DMS79 treated with DMSO at 0.1 percent for 48 hours (cell line): Measurements from ENCODE around the gene ZNF619.
"Not testable (repeated sequence)": the region's sequence is repeated elsewhere in the genome, so short reads cannot be mapped to it uniquely, and the experiment has no call there.

Experiments used
- DNase-seq: peaks from one replicate; lab custom pipeline; 2025; lab: John Stamatoyannopoulos, UW

ZNF619 gene

DNA sequence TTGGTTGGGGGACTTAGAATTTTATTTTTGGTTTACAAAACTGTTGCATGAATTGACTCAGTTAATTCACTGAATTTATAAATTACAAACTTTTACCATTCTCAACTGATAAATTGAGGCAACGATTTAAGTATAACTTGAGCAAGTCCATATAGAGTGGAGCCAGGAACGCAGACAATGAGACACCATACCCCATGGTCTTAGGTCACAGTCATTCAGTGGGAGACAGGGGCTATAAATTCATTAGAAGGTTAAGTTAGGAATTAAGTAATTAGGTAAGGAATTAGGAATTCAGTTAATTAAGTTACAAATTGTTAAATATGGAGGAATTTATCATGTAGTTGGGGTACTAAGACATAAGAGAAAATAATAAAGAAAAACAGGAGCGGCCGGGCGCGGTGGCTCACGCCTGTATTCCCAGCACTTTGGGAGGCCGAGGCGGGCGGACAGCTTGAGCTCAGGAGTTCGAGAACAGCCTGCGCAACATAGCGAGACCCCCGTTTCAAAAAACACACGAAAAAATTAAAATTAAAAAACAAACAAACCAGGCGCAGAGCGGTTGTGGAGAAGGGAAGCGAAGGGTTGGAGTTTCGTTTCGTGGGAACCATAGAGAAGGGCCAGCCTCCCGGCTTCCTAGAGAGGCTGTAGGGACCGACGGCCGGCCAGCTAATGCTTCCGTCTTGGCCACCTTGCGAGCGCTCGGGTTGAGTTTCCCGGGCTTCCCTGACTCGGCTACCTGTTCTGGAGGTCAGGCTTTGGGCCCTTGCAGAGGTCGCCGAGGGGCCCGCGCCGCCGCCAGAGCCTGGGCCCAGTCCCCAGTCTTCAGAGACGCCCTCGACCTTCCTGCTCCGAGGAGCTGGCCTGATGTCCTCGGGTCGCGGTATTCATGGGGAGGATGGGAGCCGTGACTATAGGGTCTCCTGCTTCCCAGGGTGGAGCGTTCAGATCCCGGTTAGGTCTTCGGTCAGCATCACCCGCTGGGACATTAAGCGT lies at the start of gene ZNF619:
TSS of gene ZNF619 (plus strand) at position 645 of the 993 bp plus-strand sequence. CDS start 858 bp downstream, outside the sequence.
- peak; percentile 38 for DNase-seq

DNA sequence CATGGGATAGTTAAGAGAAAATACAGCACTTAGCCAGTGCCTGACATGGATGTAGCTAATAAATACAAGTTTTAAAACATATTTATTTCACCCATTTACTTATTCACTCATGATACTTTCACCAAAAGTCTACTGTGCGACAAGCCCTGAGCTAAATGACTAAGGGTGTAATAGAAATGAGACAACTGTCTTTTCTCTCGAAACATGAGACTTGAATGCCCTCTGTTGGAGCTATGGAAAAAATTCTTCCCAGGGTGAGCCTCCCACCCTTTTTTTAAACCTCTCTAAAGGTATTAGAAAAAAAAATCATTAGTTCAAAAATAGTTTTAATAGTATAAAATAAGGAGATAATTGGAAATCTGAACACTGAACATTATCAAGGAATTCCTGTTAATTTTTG lies 44.1 kb upstream of the ZNF619 start:
- DNase-seq: no peak

DNA sequence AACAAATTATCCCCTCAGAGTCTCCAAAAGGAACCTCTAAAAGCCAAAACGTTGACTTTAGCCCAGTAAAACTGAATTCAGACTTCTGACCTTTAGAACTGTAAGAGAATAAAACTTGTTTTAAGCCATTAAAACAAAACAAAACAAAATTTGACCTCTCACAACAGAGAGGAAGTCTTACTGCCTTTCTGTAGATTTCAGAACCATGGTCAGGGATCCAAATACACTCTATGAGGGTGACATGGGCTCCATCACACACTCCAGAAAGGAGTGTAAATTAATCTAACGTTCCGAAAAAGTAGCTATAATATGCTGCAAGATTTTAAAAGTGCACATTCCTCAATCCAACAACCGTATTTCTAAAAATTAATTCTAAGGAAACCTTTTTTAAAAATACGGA lies 39.0 kb upstream of the ZNF619 start:
- DNase-seq: no peak

DNA sequence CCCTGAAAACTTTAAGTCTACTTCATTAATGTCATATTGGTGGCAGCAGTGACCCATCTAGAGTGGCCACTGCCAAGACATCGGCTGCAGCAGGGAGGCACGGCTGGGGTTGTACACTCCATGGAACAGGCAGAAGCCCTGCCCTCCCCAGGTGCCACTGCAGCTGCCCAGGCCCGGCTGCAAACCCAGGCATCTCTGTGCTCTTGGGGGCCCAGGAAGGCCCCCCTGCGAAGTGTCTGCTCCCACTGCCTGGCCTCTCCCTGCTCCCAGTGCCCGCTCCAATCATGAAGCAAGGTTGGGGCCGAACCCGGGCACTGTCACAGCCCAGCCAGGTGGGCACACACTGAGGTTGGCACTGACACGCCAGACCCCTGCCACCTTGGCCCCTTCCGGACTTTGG lies 31.9 kb upstream of the ZNF619 start:
- no peak for DNase-seq

DNA sequence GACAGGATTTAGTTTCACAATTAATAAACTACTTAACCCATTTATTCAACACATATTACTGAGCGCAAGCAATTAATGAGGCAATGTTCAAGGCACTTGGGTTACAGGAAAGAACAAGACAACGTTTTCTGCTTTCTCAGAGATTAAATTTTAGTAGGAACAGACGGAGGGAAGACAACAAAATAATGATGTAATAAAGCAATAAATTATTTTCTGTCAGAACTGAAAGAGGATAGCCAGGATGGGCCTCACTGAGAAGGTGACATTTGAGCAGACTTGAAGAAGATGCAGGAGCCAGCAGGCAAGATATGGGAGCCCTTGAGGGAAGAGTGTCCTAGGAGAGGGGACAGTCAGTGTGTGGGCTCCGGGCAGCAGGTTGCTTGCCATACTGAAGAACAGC lies 31.0 kb upstream of the ZNF619 start:
- DNase-seq: no peak

DNA sequence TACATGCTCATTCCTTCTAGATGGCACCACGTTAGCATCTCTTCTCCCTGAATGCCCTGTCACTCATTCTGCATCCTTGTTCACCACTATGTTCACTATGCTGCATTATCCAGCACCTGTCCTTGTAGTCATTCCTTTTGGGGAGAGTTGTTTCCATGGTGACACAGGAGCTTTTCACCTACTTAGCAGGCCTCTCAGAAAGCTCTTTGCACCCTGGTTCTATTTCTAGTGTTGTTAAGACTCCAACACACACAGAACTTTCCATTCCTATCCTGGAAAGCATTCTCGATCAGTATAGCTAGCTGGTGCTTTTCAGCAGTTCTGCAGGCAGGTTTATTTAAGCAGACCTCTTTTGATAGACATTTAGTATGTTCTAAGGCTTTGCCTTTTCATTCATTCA lies 26.5 kb upstream of the ZNF619 start:
- no peak for DNase-seq

DNA sequence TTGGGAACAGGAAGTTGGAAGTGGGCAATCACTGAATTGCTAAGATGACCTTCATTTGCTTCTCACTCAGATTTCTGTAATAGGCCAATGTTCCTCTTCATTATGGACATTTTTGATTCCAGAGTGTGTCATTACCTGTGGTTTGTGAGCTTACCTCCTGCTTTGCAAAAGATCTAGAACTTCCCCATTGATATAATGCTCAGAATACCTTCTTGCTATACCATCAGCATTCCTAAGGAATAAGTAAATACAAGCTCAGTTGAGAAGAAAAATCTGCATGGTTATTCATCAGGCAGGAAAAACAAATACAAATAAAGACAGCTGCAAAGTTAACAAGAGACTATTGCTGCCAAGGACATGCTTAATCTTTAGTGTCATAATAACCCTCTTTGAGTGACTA lies 25.4 kb upstream of the ZNF619 start:
- no peak for DNase-seq

DNA sequence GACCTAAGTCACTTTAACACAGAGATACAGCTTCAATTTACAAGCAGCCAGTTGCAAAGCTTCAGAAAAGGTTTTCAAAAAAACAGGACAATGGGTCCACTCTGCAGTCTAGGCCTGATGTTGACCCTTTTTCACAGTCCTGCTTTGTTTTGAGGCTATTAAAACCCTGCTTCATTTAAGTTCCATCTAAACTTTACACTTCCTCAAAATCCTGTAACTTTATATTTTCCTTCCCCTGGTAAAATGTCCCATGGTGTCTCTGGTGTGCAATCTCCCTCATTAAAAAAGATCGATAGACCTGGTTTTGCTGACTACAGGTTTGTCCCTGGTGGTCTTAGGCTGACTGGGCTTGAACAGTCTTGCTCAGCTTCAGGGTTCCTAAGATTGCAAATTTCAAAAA lies 24.9 kb upstream of the ZNF619 start:
- no peak for DNase-seq

DNA sequence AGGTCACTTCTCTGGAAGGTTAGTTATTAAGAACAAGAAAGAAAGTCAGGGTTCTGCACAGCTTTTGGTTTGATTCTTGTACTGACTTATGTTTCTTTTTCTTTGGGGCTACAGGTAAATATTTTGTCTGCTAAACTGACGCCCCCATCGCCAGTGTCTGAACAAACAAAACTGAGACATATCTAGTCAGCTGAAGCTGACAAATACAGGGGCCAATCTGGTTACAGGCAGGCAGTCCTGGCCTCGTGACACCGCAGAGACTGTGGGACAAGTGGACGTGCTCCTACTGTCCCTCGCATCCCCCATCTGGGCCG lies 24.4 kb upstream of the ZNF619 start:
- no peak for DNase-seq

DNA sequence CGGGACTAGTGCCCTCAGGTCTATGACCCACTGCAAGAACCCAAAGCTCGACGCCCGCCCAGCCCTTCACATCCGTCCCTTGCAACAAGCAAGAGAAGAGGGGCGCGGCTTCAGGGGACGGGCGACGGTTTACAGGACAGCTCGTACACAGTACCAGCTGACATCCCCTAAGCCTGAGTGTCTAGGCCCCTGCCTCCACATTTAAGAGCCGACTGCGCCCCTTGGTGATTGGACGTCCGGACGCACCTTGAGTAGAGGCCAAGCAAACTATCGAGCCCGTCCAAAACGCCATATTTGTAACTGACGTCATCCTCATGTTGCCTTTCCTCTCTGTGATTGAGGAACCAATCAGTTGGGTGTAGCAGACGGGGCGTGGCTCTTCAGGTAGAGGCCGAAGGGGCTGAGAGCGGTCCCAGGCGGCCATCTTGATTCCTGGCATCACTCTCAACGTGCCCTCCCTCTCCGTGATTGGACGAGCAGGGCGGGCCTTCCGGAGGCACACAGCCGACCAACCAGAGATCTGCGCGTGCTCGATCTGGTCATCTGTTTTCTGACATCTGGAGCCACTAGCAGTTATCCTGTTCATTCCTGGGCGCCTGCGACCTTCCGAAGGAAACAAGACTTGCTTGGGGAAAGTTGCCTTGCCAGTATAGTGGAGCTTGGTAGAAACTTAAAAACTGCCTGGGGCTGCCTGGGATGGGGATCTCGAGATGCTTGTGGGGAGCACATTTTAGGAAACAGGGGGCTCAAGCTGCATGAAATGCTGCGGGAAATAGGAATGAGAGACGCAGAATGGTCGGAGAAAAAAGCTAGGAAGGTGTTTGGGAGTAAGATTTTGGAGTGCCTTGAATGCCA lies 23.8 kb upstream of the ZNF619 start:
- peak; percentile 93 for DNase-seq

DNA sequence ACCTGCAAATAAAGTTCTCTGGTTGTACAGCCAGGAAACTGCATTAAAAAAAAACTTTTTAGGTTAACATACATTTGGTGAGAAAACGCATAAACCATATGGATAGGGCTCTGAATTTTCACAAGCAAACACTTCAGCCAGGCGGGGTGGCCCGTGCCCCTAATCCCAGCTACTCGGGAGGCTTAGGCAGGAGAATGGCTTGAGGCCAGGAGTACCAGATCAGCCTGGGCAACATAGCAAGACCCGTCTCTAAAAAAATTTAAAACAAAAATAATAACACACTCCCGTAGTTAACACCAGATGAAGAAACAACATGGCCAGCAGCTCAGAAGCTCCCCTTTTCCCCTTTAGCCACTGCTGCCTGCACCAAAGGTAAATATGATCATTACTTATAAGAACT lies 23.0 kb upstream of the ZNF619 start:
- DNase-seq: no peak

DNA sequence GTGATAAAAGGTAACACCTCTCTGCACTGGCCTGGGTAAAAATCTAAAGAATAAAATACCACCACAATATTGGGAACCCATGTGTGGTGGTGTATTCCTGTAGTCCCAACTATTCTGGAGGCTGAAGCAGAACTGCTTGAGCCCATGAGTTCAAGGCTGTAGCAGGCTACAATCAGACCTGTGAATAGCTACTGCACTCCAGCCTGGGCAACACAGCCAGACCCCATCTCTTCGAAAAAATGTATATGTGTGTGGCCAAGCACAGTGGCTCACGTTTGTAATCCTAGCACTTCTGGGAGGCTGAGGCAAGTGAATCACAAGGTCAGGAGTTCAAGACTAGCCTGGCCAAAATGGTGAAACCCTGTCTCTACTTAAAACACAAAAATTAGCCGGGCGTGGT lies 21.6 kb upstream of the ZNF619 start:
- no peak for DNase-seq

DNA sequence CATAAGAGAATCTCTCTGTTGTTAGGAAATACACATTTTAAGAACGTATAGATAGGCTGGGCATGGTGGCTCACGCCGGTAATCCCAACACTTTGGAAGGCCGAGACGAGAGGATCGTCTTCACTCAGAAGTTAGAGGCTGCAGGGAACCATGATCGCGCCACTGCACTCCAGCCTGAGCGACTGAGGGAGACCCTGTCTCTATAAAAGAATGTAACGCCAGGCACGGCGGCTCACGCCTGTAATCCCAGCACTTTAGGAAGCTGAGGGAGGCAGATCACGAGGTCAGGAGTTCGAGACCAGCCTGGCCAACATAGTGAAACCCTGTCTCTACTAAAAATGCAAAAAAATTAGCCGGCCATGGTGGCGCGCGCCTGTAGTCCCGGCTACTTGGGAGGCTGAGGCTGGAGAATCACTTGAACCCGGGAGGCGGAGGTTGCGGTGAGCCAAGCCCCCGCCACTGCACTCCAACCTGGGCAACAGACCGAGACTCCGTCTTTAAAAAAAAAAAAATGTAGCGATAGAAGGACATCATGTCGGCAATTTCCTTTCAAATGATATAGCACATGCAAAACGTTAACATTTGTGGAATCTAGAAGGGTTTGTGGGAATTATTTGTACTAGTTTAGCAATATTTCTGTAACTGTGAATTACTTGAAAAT lies 20.5 kb upstream of the ZNF619 start:
- DNase-seq: no peak

DNA sequence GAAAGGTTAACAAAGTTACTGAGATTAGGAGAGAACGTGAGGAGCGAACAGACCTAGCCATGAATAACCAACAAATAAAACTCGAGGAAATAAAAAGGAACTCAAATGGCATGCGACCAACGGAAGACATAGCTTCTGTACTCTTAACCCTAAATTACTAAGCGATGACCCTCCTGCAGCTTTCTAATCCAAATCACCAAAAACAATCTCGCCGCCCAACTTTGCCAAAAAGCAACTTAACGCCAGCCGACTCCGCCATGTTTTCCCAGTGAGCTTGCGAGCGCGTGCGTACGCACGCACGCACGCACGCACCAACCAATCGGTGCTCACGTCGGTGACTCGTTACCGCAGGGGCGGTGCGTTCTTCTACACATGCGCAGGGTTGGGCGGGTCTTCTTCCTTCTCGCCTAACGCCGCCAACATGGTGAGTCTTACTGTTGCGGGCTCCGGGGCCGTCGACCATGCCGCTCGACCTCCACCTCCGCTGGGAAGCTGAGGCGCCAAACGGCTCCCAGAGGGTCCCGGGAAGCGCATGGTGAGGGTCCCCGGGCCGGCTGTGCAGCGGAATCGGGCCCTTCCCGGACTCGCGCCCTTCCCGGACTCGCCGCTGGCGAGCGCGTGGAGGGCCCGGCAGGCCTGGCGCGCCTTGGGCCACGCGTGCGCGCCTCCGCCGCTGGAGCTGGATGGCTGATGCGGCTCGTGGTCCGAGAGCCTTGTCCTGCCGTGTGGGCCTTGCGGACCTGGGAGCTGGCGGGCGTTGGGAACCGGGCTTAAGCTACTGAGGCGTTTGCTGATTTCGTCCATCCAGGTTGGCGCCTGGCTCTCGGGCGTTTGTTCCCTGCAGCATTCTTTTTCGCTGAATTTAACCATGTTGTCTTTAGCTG lies 19.7 kb upstream of the ZNF619 start, which contains the start of gene RPL14:
TSS of gene RPL14 (plus strand) at position 400 of the 884 bp plus-strand sequence. CDS start at position 533, 133 bp downstream.
- DNase-seq: peak; percentile 76

DNA sequence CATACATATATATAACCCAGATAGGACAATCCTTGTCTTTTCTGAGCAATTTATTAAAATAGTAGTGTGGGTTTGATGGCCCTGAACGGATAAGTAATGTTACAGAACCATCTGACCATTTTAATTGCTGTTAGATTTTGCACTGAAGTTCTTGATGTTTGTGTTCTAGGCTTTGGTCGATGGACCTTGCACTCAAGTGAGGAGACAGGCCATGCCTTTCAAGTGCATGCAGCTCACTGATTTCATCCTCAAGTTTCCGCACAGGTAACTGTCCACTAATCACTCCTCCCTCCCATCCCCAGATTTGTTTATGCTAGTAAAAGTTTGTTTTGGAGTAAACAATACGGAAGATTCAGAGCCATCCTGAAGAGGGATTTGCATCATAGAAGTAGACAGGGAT lies 18.4 kb upstream of the ZNF619 start:
- DNase-seq: no peak

DNA sequence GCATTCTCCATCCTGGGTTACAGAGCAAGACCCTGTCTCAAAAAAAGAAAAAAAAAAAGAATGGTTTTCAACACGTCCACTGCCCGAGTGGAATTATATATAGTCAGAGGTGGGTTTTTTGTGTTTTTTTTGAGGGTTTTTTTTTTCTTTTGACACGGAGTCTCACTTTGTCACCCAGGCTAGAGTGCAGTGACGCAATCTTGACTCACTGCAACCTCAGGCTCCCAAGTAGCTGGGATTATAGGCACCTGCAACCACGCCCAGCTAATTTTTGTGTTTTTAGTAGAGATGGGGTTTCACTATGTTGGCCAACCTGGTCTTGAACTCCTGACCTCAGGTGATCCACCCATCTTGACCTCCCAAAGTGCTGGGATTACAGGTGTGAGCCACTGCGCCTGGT lies 16.4 kb upstream of the ZNF619 start:
- DNase-seq: not testable (repeated sequence)

DNA sequence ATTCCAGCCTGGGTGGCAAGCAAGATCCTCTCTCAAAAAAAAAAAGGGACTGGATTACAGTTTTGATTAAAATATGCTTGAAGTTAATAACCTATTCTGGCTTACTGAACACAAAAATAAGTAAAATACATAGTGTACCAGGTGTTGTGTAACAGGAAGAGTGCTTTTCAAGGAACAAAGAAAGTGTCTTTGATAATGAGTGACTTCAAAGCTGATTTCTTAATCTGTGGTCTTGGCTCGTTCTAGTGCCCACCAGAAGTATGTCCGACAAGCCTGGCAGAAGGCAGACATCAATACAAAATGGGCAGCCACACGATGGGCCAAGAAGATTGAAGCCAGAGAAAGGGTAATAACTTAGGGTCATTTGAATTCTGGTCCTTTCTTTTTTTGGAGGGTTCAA lies 15.8 kb upstream of the ZNF619 start:
- DNase-seq: no peak

DNA sequence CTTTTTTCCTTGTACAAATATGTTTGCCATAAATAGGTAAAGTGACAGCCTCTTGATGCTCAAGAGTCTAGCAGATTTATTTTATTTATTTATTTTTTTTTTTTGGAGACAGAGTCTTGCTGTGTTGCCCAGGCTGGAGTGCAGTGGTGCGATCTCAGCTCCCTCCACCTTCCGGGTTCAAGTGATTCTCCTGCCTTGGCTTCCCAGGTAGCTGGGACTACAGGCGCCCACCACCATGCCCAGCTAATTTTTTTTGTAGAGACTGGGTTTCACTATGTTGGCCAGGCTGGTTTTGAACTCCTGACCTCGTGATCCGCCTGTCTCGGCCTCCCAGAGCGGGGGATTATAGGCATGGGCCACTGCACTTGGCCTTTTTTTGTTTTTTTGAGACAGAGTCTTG lies 14.1 kb upstream of the ZNF619 start:
- not testable (repeated sequence) for DNase-seq

DNA sequence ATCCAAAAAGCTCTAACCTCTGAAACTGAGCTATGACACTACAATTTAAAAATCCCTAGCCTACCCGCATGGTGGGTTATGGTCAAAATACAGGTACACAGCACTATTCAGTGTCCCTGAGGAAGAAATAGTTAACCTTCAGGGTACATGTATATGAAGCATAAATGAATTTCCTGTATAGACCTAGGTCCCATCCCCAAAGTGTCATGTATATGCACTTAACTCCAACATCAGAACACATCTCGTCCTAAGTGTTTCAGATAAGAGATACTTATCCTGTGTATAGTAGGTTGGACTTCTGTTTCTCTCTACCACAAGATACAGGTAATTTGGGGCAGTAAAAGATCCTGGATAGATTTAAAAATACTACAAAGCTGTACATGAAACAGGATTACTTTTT lies 13.3 kb upstream of the ZNF619 start:
- DNase-seq: no peak

DNA sequence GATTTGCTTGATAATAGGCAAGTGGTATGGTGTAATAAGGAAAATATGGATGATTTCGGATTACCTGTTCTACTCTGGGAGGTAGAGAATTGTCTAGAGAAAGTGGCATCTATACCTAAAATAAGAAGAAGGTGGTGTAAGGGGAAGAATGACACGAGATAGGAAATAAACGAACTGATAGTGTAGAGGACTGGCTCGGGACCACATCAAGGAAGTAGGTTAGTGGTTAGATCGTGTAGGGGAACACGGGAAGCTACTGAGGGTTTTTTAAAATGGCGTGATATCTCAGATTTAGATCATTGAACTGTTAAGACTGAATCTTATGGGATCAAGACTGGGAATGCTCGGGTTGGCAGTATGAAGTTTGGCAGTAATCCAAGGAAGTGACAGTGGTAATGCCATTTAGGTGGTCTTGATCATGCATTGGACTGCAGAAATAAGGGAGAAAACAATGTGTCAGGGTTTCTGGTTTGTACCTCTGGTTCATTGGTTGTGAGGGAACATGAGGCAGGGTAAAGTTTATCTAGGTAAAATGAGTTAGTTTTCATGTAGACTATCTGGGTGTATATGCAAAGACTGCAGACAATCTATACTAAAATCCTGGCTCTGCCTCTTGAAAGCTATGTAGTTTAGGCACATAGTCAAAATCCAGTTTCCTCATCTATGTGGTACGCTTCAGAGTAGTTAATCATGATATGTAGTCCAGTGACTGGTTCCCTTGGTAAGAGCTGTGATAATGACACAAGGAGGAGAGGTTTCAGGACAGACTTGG lies 12.4 kb upstream of the ZNF619 start:
- DNase-seq: no peak

DNA sequence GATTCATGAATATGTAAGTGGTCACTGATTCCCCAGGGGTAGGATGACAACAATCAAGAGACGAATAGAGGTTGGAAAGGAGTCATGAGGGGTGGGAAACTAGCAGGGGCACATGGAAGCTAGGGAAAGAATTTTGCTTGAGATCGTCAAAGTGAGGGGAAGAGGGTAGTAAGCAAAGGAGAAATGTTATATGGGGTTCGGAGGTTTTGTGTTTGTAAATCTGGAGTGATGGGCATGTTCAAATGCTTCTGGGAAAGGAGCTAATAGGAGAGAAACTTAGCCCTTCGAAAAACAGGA lies 11.9 kb upstream of the ZNF619 start:
- DNase-seq: no peak
